ENCODE results near the gene GFAP.

DNA sequence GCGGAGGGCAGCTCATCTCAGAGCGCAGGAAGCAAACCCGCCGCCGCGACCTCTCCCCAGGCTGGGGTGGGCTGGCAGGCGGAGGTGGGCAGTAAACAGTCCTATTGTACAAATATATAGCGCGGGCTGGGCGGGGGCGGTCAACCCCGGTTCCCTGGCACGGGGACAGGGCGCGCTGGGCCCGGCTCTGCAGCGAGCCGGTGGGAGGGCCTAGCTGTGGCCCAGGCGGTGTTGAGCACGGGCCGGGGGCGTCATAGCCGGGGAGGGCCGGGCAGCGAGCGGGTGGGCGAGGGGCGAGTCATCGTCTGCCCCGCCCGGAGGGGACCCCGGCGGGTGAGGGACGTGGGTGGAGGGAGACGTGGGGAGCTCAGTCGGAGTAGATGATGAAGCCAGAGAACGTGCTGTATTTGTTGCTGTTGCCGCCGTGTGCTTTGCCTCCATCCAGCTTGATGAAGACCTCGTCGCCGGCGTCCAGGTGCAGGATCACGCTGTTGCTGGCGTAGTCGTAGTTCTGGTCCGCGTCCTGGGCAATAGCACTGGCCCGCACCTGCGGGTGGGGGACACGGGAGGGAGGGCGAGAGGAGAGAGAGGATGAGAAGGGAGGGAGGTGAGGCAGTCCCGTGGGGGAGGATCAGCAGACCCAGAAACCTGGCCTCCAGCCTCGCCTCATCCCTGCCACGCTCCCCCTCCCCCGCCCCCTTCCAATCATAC is 44.7 kb upstream of the GFAP start:
- TF ChIP-seq, protein P1, sequence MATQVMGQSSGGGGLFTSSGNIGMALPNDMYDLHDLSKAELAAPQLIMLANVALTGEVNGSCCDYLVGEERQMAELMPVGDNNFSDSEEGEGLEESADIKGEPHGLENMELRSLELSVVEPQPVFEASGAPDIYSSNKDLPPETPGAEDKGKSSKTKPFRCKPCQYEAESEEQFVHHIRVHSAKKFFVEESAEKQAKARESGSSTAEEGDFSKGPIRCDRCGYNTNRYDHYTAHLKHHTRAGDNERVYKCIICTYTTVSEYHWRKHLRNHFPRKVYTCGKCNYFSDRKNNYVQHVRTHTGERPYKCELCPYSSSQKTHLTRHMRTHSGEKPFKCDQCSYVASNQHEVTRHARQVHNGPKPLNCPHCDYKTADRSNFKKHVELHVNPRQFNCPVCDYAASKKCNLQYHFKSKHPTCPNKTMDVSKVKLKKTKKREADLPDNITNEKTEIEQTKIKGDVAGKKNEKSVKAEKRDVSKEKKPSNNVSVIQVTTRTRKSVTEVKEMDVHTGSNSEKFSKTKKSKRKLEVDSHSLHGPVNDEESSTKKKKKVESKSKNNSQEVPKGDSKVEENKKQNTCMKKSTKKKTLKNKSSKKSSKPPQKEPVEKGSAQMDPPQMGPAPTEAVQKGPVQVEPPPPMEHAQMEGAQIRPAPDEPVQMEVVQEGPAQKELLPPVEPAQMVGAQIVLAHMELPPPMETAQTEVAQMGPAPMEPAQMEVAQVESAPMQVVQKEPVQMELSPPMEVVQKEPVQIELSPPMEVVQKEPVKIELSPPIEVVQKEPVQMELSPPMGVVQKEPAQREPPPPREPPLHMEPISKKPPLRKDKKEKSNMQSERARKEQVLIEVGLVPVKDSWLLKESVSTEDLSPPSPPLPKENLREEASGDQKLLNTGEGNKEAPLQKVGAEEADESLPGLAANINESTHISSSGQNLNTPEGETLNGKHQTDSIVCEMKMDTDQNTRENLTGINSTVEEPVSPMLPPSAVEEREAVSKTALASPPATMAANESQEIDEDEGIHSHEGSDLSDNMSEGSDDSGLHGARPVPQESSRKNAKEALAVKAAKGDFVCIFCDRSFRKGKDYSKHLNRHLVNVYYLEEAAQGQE (IDR thresholded peaks at IDR 0.05; ENCODE audit: low read depth) = no peak
- TF ChIP-seq, protein P2, sequence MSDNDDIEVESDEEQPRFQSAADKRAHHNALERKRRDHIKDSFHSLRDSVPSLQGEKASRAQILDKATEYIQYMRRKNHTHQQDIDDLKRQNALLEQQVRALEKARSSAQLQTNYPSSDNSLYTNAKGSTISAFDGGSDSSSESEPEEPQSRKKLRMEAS (IDR thresholded peaks at IDR 0.05) = no peak
- no peak for TF ChIP-seq YY1 (IDR thresholded peaks at IDR 0.05; ENCODE audit: low read depth)
- TF ChIP-seq CEBPB (IDR thresholded peaks at IDR 0.05) = no peak
- TF ChIP-seq ZBTB7A (IDR thresholded peaks at IDR 0.05; ENCODE audit: low read depth) = no peak
- TF ChIP-seq CREB1 (IDR thresholded peaks at IDR 0.05; ENCODE audit: low read depth) = no peak
- TF ChIP-seq RAD21 (IDR thresholded peaks at IDR 0.05; ENCODE audit: low read depth) = no peak
- TF ChIP-seq EP300 (IDR thresholded peaks at IDR 0.05; ENCODE audit: borderline replicate concordance) = no peak
- TF ChIP-seq TAF1 (IDR thresholded peaks at IDR 0.05; ENCODE audit: low read depth) = no peak
- TF ChIP-seq TEAD4 (IDR thresholded peaks at IDR 0.05) = no peak
- no peak for TF ChIP-seq NFIC (IDR thresholded peaks at IDR 0.05)

Data from Ishikawa (cell line).